ENCODE measurements around the gene MLLT10. TPM values are rescaled to one million over a fixed set of nuclear protein-coding genes. Genes with fewer than 3 reads are reported as not detected.

The MLLT10 gene
- total and polyA plus RNA-seq, 9 of the 15 experiments (the other 6 are each of a cell fraction or from before 2014, with no cell fraction given) = 18.8 to 81.4 (median 64.2) TPM

GRCh38 chr10:21525367-21526187 is 8.5 kb upstream of the MLLT10 start, which contains the start of gene SKIDA1 (continued):
- TF ChIP-seq HNRNPLL (IDR thresholded peaks at IDR 0.05; ENCODE audit: low read depth, low read length, poor library complexity, severe bottlenecking) (peak; percentile 50), KAT7 (CRISPR knock-in tag; IDR thresholded peaks at IDR 0.05; ENCODE audit: borderline replicate concordance) (no peak), HNRNPL (IDR thresholded peaks at IDR 0.05; ENCODE audit: low read depth, low read length) (no peak), DNMT1 (IDR thresholded peaks at IDR 0.05) (no peak), ZNF518B (CRISPR knock-in tag; IDR thresholded peaks at IDR 0.05) (no peak), ZNF124 (CRISPR knock-in tag; IDR thresholded peaks at IDR 0.05) (no peak), ZNF551 (CRISPR knock-in tag; IDR thresholded peaks at IDR 0.05) (no peak), ZBTB33 (CRISPR knock-in tag; IDR thresholded peaks at IDR 0.05) (0 out of 2 replicates have a peak, but pooled peaks have one; percentile 3), YBX1 (IDR thresholded peaks at IDR 0.05) (no peak), CHCHD3 (CRISPR knock-in tag; IDR thresholded peaks at IDR 0.05) (no peak), CBX3 (IDR thresholded peaks at IDR 0.05; ENCODE audit: borderline replicate concordance in 1 of 2, low read length in 2 of 2) (peak in 1 of 2 experiments; percentile 66; a peak in 1 of 3 replicates), ZNF121 (CRISPR knock-in tag; conservative IDR thresholded peaks at IDR 0.05) (no peak), DMBX1 (CRISPR knock-in tag; IDR thresholded peaks at IDR 0.05; ENCODE audit: borderline replicate concordance) (no peak; the same call in 1 of the 2 replicates), GMEB1 (CRISPR knock-in tag; IDR thresholded peaks at IDR 0.05) (no peak), POLR2AphosphoS2 (IDR thresholded peaks at IDR 0.05; ENCODE audit: low read length) (no peak), U2AF2 (optimal IDR thresholded peaks at IDR 0.05; ENCODE audit: low read depth, low read length) (no peak), BRD9 (IDR thresholded peaks at IDR 0.05; ENCODE audit: low read depth, partially characterized antibody) (peak; percentile 86), JUN (IDR thresholded peaks at IDR 0.05; ENCODE audit: borderline replicate concordance, low read depth, low read length) (no peak), JUN (CRISPR knock-in tag; IDR thresholded peaks at IDR 0.05; ENCODE audit: borderline replicate concordance) (no peak), HOXB6 (CRISPR knock-in tag; IDR thresholded peaks at IDR 0.05; ENCODE audit: borderline replicate concordance) (no peak)
